Endothelial cell of umbilical vein (primary cell): Measurements from ENCODE around the gene PHF12. TPM values are rescaled to one million over a fixed set of nuclear protein-coding genes. Genes with fewer than 3 reads are reported as not detected.

Experiments used
- BruUV-seq: library from RNA; stranded (reverse); fragments of 400-500 nt; replicated peaks from 2 replicates; lab custom pipeline; 2021; lab: Mats Ljungman, UMichigan
- CTCF ChIA-PET: fragments of 300-600, 350-600 bp; sonication (Branson Sonifier 250); formaldehyde crosslinking; loops from one replicate; lab custom pipeline; 2021; ENCODE audit warnings: antibody characterized with exemption, inconsistent platforms; lab: Charles Lee
- POLR2A ChIA-PET: fragments of 300-600, 350-600 bp; sonication (Branson Sonifier 250); formaldehyde crosslinking; loops from one replicate; lab custom pipeline; 2021; ENCODE audit warnings: antibody characterized with exemption, inconsistent platforms; lab: Charles Lee
- DNase-seq: peaks from one replicate; pipeline ENCODE4 v3.0.0-alpha.2; 2011; ENCODE audit warnings: low read depth, low spot score
- FAIRE-seq: peaks from 2 replicates; lab custom pipeline; 2011; peaks lifted over from hg19 to GRCh38; lab: Jason Lieb, UNC
- H2AFZ ChIP-seq: 2 replicates; pipeline ENCODE4 v1.6.0; 2012; ENCODE audit warnings: low read depth, low read length, control low read depth, inconsistent platforms
- H3K27ac ChIP-seq: 2 replicates; pipeline ENCODE4 v1.5.1; 2011; ENCODE audit warnings: low read depth, mild to moderate bottlenecking, control low read depth, low read length, moderate library complexity; ENCODE audit not compliant: insufficient read depth
- H3K27me3 ChIP-seq, 2 experiments: 2 replicates each; pipeline versions ENCODE4 v1.6.0 to v1.6.1; 2011; ENCODE audit warnings: low read length in 2 of 2, mixed read lengths in 1 of 2; ENCODE audit not compliant: control insufficient read depth in 2 of 2, insufficient read depth in 2 of 2
- H3K36me3 ChIP-seq, 2 experiments: 2 replicates in 1 of 2; 3 replicates in 1 of 2; pipeline ENCODE4 v1.5.1; 2011; ENCODE audit warnings: low read length in 2 of 2, mild to moderate bottlenecking in 1 of 2, moderate library complexity in 1 of 2; ENCODE audit not compliant: control insufficient read depth in 2 of 2, insufficient read depth in 2 of 2; ENCODE audit errors: extremely low read depth in 1 of 2
- H3K4me1 ChIP-seq: 3 replicates; pipeline ENCODE4 v1.5.1; 2011; ENCODE audit warnings: mild to moderate bottlenecking, low read length; ENCODE audit not compliant: control insufficient read depth, insufficient read depth; ENCODE audit errors: extremely low read depth
- H3K4me2 ChIP-seq: 2 replicates; pipeline ENCODE4 v1.6.1; 2011; ENCODE audit warnings: low read length, control low read depth, mixed read lengths; ENCODE audit not compliant: insufficient read depth
- H3K4me3 ChIP-seq, 3 experiments: fragments of 200-600 bp in 1 of 3; sonication (generic), shearing (Covaris generic) in 1 of 3; replicated peaks in 1 of 3; 2 replicates each; pipeline ENCODE4 v1.5.1; 2011 to 2016; ENCODE audit warnings: control low read depth in 3 of 3, low read length in 3 of 3, mild to moderate bottlenecking in 2 of 3, inconsistent platforms in 1 of 3, low read depth in 1 of 3, moderate library complexity in 1 of 3; ENCODE audit not compliant: insufficient read depth in 1 of 3
- H3K79me2 ChIP-seq: 2 replicates; pipeline ENCODE4 v1.6.0; 2012; ENCODE audit warnings: low read length, inconsistent platforms; ENCODE audit not compliant: control insufficient read depth, insufficient read depth
- H3K9ac ChIP-seq: replicated peaks from 2 replicates; pipeline ENCODE3; 2011; ENCODE audit warnings: low read length, control low read depth; ENCODE audit not compliant: insufficient read depth; ENCODE audit errors: extremely low read depth
- H3K9me1 ChIP-seq: replicated peaks from 3 replicates; pipeline ENCODE4 v1.6.0; 2011; ENCODE audit warnings: mild to moderate bottlenecking, low read length; ENCODE audit not compliant: control insufficient read depth, insufficient read depth; ENCODE audit errors: extremely low read depth
- H3K9me3 ChIP-seq: replicated peaks from 2 replicates; pipeline ENCODE4 v1.5.1; 2012; ENCODE audit warnings: low read length, inconsistent platforms; ENCODE audit not compliant: control insufficient read depth, insufficient read depth
- H4K20me1 ChIP-seq: replicated peaks from 2 replicates; pipeline ENCODE3; 2011; ENCODE audit warnings: mild to moderate bottlenecking, low read length; ENCODE audit not compliant: control insufficient read depth, insufficient read depth; ENCODE audit errors: extremely low read depth
- CTCF ChIP-seq, 2 donors: IDR thresholded peaks; 1 replicate in 1 of 2; 2 replicates in 1 of 2; pipeline ENCODE4 v1.5.1; 2011; ENCODE audit warnings: low read length in 2 of 2, mild to moderate bottlenecking in 2 of 2, moderate library complexity in 2 of 2, control low read depth in 1 of 2, inconsistent platforms in 1 of 2, low read depth in 1 of 2; ENCODE audit not compliant: insufficient read depth in 1 of 2; ENCODE audit errors: extremely low read depth in 1 of 2
- EZH2 ChIP-seq: IDR thresholded peaks from 2 replicates; pipeline ENCODE4 v1.6.1; 2012; ENCODE audit warnings: borderline replicate concordance, low read depth, mild to moderate bottlenecking, moderate library complexity, low read length, inconsistent platforms; ENCODE audit not compliant: severe bottlenecking
- FOS ChIP-seq: IDR thresholded peaks from 2 replicates; pipeline ENCODE4 v1.6.1; 2011; ENCODE audit warnings: mild to moderate bottlenecking, low read length, moderate library complexity, borderline replicate concordance; ENCODE audit not compliant: insufficient read depth
- GATA2 ChIP-seq: IDR thresholded peaks from 2 replicates; pipeline ENCODE4 v1.7.0; 2011; ENCODE audit warnings: low read depth, mild to moderate bottlenecking, moderate library complexity, mixed read lengths, low read length; ENCODE audit not compliant: insufficient read length, insufficient read depth
- JUN ChIP-seq: IDR thresholded peaks from 2 replicates; pipeline ENCODE4 v1.6.1; 2011; ENCODE audit warnings: borderline replicate concordance, low read depth; ENCODE audit not compliant: insufficient read length, insufficient read depth
- MAX ChIP-seq: IDR thresholded peaks from 2 replicates; pipeline ENCODE4 v1.6.1; 2011; ENCODE audit not compliant: insufficient read depth, insufficient read length
- MYC ChIP-seq: IDR thresholded peaks from one replicate; pipeline ENCODE4 v1.6.1; 2011; ENCODE audit warnings: mild to moderate bottlenecking, low read depth, low read length
- POLR2A ChIP-seq: IDR thresholded peaks from 2 replicates; pipeline ENCODE4 v1.6.1; 2012; ENCODE audit warnings: low read depth, mild to moderate bottlenecking, control low read depth, low read length
- POLR2AphosphoS5 ChIP-seq: IDR thresholded peaks from 2 replicates; pipeline ENCODE4 v1.6.1; 2012; ENCODE audit warnings: low read depth, mild to moderate bottlenecking, control low read depth, low read length, moderate library complexity; ENCODE audit not compliant: insufficient read depth
- dilution Hi-C: fragments of 300-500 bp; cut with MboI; formaldehyde crosslinking; loops from one replicate; pipeline ENCODE4 v1.15.0; 2019; ENCODE audit warnings: low sequenced_read_pairs; ENCODE audit not compliant: extremely low pct_ligation_motif_present
- intact Hi-C: fragments of 100-400 bp; cut with micrococcal nuclease; formaldehyde crosslinking; loops from one replicate; pipeline ENCODE4 v1.10.0; 2022
- polyA plus RNA-seq, 4 experiments: library from polyadenylated mRNA; depleted of rRNA in 3 of 4; stranded (reverse) in 3 of 4; unstranded in 1 of 4; fragments of >200 nt; gene quantifications; 2 replicates each; pipeline versions ENCODE4 v1.2.1 to v1.2.3, GENCODE V29; 2011 to 2012; ENCODE audit warnings: missing spikeins in 1 of 4
- total RNA-seq: library from RNA; stranded (reverse); gene quantifications from 2 replicates; pipeline ENCODE4 v1.2.3, GENCODE V29; 2021

The PHF12 gene
- total and polyA plus RNA-seq, 2 donors (not counting 3 experiments of a cell fraction or from before 2014, with no cell fraction given): 26.6 to 44.2 TPM

DNA sequence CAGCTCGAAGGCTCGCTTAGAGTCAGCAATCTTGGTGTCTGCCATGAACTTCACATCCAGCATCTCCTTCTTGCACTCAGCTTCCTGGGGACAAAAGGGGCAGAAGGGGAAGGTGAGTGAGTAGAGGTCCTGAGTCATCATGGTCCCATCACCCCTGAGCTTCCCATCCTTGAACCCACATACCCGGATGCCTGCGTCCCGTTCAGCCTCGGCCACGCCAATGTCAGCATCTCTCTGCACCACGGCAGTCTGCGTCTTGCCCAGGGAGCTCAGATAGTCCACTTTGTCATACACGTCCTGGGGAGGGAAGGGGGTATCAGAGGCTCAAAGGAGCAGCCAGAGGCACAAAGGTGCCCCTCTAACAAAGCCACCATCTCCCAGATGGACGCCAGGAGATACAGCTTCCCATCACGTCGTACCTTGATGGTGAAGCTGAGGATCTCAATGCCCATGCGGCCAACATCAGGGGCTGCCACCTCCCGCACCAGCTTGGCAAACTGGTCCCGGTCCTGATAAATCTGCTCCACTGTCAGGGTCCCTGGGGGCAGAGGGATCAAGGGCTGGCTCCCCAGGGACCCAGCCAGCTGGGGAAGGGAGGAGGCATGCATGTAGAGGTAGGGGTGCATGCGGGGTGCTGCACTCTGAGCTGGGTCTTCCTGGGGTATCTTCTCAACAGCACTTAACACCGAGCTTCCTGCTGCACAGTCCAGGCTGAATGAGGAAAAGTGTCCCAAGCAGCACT lies 69.0 kb downstream of the PHF12 start:
- H3K36me3 ChIP-seq: peaks cover 11 to 60% of the 10 kb centered on the region in 2 experiments
- intact Hi-C loops (no loop called here), dilution Hi-C loops (no loop called here)
- H3K4me3 ChIP-seq: no peak overlapping the region
- BruUV-seq: no TSS peak
- no peaks in the 10 kb centered on the region for H4K20me1 ChIP-seq
- POLR2A ChIA-PET: no interaction called here
- no peak overlapping the region for H3K9ac ChIP-seq
- DNase-seq: no peak
- TF ChIP-seq EZH2 (no peak), MAX (no peak), JUN (no peak), POLR2AphosphoS5 (no peak), MYC (no peak), FOS (no peak), POLR2A (no peak), GATA2 (no peak), CTCF (IDR thresholded peaks at IDR 0.05; ENCODE audit: extremely low read depth in 1 of 2, insufficient read depth in 1 of 2, low read depth in 1 of 2, low read length in 2 of 2) (no peak)
- no peaks in the 10 kb centered on the region for H3K9me3 ChIP-seq
- CTCF ChIA-PET: interaction anchor here (0.9 to 2.5 kb wide), 4 partner anchors 14 to 121 kb away, joined by 3 to 9 read pairs (median 6); no protein-coding TSS in a partner anchor
- no peak overlapping the region for H3K4me2 ChIP-seq
- H3K27ac ChIP-seq: no peak overlapping the region
- H3K4me1 ChIP-seq: no peaks in the 10 kb centered on the region
- H3K27me3 ChIP-seq: no peaks in the 10 kb centered on the region
- no peaks in the 10 kb centered on the region for H3K9me1 ChIP-seq
- FAIRE-seq: no peak
- no peaks in the 10 kb centered on the region for H3K79me2 ChIP-seq
- no peak overlapping the region for H2AFZ ChIP-seq
